HepG2 (cell line): ENCODE data around the gene RAC3. TPM values are rescaled to one million over a fixed set of nuclear protein-coding genes. Genes with fewer than 3 reads are reported as not detected.

Experiments
- CEBPB ChIP-seq: IDR thresholded peaks from 2 replicates; pipeline ENCODE4 v1.6.1; 2011; ENCODE audit warnings: low read depth, low read length, improper control_type of control experiment, borderline replicate concordance
- IRX3 ChIP-seq: sonication (generic); formaldehyde crosslinking; IDR thresholded peaks from 2 replicates; pipeline ENCODE4 v1.8.1; 2023; ENCODE audit warnings: mild to moderate bottlenecking, low read depth, missing genetic modification reagents, borderline replicate concordance
- NFATC3 ChIP-seq: sonication (generic); formaldehyde crosslinking; IDR thresholded peaks from 2 replicates; pipeline ENCODE4 v1.5.1; 2020; ENCODE audit warnings: mild to moderate bottlenecking, missing genetic modification reagents
- RXRB ChIP-seq: IDR thresholded peaks from 2 replicates; pipeline ENCODE4 v1.6.1; 2016; ENCODE audit warnings: borderline replicate concordance, missing genetic modification reagents, missing compliant biosample characterization
- SNAI1 ChIP-seq: sonication (generic); formaldehyde crosslinking; IDR thresholded peaks from 2 replicates; pipeline ENCODE4 v1.5.0; 2020; ENCODE audit warnings: mild to moderate bottlenecking, missing genetic modification reagents, borderline replicate concordance
- SP1 ChIP-seq, 2 experiments: fragments of 450-650 bp in 1 of 2; sonication (generic) in 1 of 2; formaldehyde crosslinking in 1 of 2; IDR thresholded peaks; 2 replicates each; pipeline versions ENCODE4 v1.4.0 to v1.6.1; 2016 to 2020; ENCODE audit warnings: missing genetic modification reagents in 1 of 2
- TAF1 ChIP-seq: sonication (generic); formaldehyde crosslinking; IDR thresholded peaks from 2 replicates; pipeline ENCODE4 v1.4.0; 2020; ENCODE audit warnings: missing genetic modification reagents
- TBP ChIP-seq: sonication (generic); formaldehyde crosslinking; IDR thresholded peaks from 2 replicates; pipeline ENCODE4 v1.5.0; 2020; ENCODE audit warnings: missing genetic modification reagents
- ZFP90 ChIP-seq: sonication (generic); formaldehyde crosslinking; IDR thresholded peaks from 2 replicates; pipeline ENCODE4 v1.8.0; 2022; ENCODE audit warnings: missing genetic modification reagents, mild to moderate bottlenecking, inconsistent platforms, borderline replicate concordance
- ZNF570 ChIP-seq: sonication (generic); formaldehyde crosslinking; IDR thresholded peaks from 2 replicates; pipeline ENCODE4 v1.4.0; 2020; ENCODE audit warnings: mild to moderate bottlenecking, missing genetic modification reagents, borderline replicate concordance
- ZNF614 ChIP-seq: IDR thresholded peaks from 2 replicates; pipeline ENCODE4 v1.6.1; 2018; ENCODE audit warnings: missing biosample characterization, missing genetic modification reagents, inconsistent platforms, borderline replicate concordance
- ZNF766 ChIP-seq: sonication (generic); formaldehyde crosslinking; IDR thresholded peaks from 2 replicates; pipeline ENCODE4 v1.5.0; 2020; ENCODE audit warnings: missing genetic modification reagents, borderline replicate concordance
- ZNF782 ChIP-seq: sonication (generic); formaldehyde crosslinking; IDR thresholded peaks from 2 replicates; pipeline ENCODE4 v1.4.0; 2020; ENCODE audit warnings: missing genetic modification reagents, mild to moderate bottlenecking, borderline replicate concordance
- ZNF790 ChIP-seq: sonication (generic); formaldehyde crosslinking; IDR thresholded peaks from 2 replicates; pipeline ENCODE4 v1.8.0; 2022; ENCODE audit warnings: missing genetic modification reagents, mild to moderate bottlenecking, borderline replicate concordance
- polyA plus RNA-seq, 8 experiments: library from polyadenylated mRNA; depleted of rRNA in 3 of 8; stranded (reverse) in 7 of 8; unstranded in 1 of 8; fragments of >200 nt; fragmentation: Illumina TruSeq in 4 of 8; extraction: Trizol in 4 of 8; gene quantifications; 2 replicates each; pipeline versions ENCODE4 v1.2.1 to v1.2.3, GENCODE V29; 2011 to 2016; ENCODE audit warnings: low read depth in 4 of 8, missing spikeins in 1 of 8, mixed read lengths in 1 of 8; ENCODE audit not compliant: insufficient read depth in 1 of 8
- total RNA-seq, 5 experiments: library from RNA; depleted of rRNA; stranded (reverse); fragments of >200 nt; fragmentation: Illumina TruSeq; extraction: Trizol; gene quantifications; 2 replicates each; pipeline ENCODE4 v1.2.3, GENCODE V29; 2016; ENCODE audit warnings: low read depth in 1 of 5
- TF ChIP-seq, protein P1 (sequence below): sonication (generic); formaldehyde crosslinking; IDR thresholded peaks from 2 replicates; pipeline ENCODE4 v1.8.0; 2022; ENCODE audit warnings: missing genetic modification reagents, mild to moderate bottlenecking, moderate library complexity, borderline replicate concordance
- TF ChIP-seq, protein P2 (sequence below): IDR thresholded peaks from 2 replicates; pipeline ENCODE4 v1.6.1; 2016; ENCODE audit warnings: missing biosample characterization, missing genetic modification reagents, low read depth
- TF ChIP-seq, protein P3 (sequence below): sonication (generic); formaldehyde crosslinking; conservative IDR thresholded peaks from 2 replicates; pipeline ENCODE4 v1.4.0; 2020; ENCODE audit warnings: missing genetic modification reagents
- TF ChIP-seq, protein P4 (sequence below): IDR thresholded peaks from 2 replicates; pipeline ENCODE4 v1.6.1; 2016; ENCODE audit warnings: missing compliant biosample characterization, missing genetic modification reagents, borderline replicate concordance
- TF ChIP-seq, protein P5 (sequence below): sonication (generic); formaldehyde crosslinking; IDR thresholded peaks from 2 replicates; pipeline ENCODE4 v1.4.0; 2020; ENCODE audit warnings: missing genetic modification reagents
- TF ChIP-seq, protein P6 (sequence below): sonication (generic); formaldehyde crosslinking; IDR thresholded peaks from 2 replicates; pipeline ENCODE4 v1.5.0; 2020; ENCODE audit warnings: mild to moderate bottlenecking, low read depth, missing genetic modification reagents, borderline replicate concordance

The RAC3 gene
- total and polyA plus RNA-seq, 2 of the 13 experiments (the other 11 are each of a cell fraction or from before 2014, with no cell fraction given), result 10.5 to 21.3 TPM

DNA sequence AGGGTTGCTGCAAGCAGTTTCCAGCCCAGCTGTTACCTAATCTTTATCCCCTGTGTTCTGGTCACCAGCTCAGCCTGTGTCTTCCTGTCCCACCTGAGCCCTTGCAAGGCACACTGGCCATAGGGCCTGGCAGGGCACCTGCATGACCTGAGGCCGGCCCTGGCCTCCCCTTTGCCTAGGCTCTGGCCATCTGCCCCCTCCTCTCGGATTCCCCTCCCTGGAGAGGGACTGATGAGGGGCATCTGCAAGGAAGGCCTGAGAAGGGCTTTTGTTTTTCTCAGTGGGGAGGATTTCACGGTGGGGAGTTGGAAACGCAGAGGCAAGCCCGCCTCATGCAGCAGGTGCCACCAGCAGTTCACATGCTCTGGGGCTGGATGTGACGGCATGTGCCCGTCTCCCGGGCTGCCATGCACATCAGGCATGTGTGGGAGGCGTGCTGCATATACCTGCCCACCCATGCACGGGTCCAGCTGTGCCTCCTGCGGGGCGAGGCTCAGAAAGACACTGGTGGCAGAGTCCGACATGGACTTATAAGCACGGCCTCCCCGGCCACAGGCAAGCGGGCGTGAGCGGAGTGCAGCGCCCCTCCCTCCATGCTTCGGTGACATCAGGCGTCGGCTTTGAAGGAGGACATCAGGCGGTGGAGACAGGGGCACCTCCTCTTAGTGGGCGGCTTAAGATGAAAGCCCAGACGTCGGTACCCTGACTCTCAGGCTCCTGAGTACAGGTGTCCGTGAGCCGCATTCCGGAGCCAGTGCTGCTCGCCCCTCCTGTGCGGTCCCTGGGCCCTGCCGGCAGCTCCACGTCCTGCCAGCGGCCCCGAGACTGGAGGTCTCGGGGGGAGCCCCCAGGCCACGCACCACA, 37.5 kb upstream of the RAC3 start (continued):
- TF ChIP-seq, protein P1, sequence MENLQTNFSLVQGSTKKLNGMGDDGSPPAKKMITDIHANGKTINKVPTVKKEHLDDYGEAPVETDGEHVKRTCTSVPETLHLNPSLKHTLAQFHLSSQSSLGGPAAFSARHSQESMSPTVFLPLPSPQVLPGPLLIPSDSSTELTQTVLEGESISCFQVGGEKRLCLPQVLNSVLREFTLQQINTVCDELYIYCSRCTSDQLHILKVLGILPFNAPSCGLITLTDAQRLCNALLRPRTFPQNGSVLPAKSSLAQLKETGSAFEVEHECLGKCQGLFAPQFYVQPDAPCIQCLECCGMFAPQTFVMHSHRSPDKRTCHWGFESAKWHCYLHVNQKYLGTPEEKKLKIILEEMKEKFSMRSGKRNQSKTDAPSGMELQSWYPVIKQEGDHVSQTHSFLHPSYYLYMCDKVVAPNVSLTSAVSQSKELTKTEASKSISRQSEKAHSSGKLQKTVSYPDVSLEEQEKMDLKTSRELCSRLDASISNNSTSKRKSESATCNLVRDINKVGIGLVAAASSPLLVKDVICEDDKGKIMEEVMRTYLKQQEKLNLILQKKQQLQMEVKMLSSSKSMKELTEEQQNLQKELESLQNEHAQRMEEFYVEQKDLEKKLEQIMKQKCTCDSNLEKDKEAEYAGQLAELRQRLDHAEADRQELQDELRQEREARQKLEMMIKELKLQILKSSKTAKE (CRISPR knock-in tag), result no peak; the same call in 1 of the 2 replicates
- no peak for TF ChIP-seq NFATC3 (CRISPR knock-in tag)
- TF ChIP-seq, protein P2, sequence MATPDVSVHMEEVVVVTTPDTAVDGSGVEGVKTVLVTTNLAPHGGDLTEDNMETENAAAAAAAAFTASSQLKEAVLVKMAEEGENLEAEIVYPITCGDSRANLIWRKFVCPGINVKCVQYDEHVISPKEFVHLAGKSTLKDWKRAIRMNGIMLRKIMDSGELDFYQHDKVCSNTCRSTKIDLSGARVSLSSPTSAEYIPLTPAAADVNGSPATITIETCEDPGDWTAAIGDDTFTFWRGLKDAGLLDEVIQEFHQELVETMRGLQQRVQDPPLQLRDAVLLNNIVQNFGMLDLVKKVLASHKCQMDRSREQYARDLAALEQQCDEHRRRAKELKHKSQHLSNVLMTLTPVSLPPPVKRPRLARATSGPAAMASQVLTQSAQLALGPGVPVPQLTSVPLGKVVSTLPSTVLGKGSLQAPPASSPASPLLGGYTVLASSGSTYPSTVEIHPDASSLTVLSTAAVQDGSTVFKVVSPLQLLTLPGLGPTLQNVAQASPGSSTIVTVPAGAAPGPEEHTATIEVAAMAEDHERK (CRISPR knock-in tag), result no peak; the same call in 1 of the 2 replicates
- peak; percentile 37 for TF ChIP-seq ZFP90
- TF ChIP-seq ZNF614 (CRISPR knock-in tag), result peak; percentile 21; the same call in 1 of the 2 replicates
- TF ChIP-seq TBP (CRISPR knock-in tag), result no peak
- no peak for TF ChIP-seq ZNF570
- no peak for TF ChIP-seq TAF1
- 0 out of 2 replicates have a peak, but pooled peaks have one; percentile 14 for TF ChIP-seq ZNF766 (CRISPR knock-in tag)
- TF ChIP-seq, protein P3, sequence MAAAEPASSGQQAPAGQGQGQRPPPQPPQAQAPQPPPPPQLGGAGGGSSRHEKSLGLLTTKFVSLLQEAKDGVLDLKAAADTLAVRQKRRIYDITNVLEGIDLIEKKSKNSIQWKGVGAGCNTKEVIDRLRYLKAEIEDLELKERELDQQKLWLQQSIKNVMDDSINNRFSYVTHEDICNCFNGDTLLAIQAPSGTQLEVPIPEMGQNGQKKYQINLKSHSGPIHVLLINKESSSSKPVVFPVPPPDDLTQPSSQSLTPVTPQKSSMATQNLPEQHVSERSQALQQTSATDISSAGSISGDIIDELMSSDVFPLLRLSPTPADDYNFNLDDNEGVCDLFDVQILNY (CRISPR knock-in tag), result no peak
- TF ChIP-seq, protein P4, sequence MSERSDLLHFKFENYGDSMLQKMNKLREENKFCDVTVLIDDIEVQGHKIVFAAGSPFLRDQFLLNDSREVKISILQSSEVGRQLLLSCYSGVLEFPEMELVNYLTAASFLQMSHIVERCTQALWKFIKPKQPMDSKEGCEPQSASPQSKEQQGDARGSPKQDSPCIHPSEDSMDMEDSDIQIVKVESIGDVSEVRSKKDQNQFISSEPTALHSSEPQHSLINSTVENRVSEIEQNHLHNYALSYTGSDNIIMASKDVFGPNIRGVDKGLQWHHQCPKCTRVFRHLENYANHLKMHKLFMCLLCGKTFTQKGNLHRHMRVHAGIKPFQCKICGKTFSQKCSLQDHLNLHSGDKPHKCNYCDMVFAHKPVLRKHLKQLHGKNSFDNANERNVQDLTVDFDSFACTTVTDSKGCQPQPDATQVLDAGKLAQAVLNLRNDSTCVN (CRISPR knock-in tag), result peak; percentile 41; the same call in 1 of the 2 replicates
- TF ChIP-seq RXRB (CRISPR knock-in tag), result 0 out of 2 replicates have a peak, but pooled peaks have one; percentile 6
- TF ChIP-seq IRX3 (CRISPR knock-in tag), result 0 out of 2 replicates have a peak, but pooled peaks have one; percentile 27
- TF ChIP-seq SNAI1 (CRISPR knock-in tag), result 0 out of 2 replicates have a peak, but pooled peaks have one; percentile 6
- peak; percentile 66; the same call in 1 of the 2 replicates for TF ChIP-seq ZNF782 (CRISPR knock-in tag)
- TF ChIP-seq, protein P5, sequence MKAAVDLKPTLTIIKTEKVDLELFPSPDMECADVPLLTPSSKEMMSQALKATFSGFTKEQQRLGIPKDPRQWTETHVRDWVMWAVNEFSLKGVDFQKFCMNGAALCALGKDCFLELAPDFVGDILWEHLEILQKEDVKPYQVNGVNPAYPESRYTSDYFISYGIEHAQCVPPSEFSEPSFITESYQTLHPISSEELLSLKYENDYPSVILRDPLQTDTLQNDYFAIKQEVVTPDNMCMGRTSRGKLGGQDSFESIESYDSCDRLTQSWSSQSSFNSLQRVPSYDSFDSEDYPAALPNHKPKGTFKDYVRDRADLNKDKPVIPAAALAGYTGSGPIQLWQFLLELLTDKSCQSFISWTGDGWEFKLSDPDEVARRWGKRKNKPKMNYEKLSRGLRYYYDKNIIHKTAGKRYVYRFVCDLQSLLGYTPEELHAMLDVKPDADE (CRISPR knock-in tag), result 0 out of 2 replicates have a peak, but pooled peaks have one; percentile 54
- no peak for TF ChIP-seq ZNF790 (CRISPR knock-in tag)
- no peak for TF ChIP-seq CEBPB
- TF ChIP-seq, protein P6, sequence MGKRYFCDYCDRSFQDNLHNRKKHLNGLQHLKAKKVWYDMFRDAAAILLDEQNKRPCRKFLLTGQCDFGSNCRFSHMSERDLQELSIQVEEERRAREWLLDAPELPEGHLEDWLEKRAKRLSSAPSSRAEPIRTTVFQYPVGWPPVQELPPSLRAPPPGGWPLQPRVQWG (CRISPR knock-in tag), result no peak
- TF ChIP-seq SP1 (IDR thresholded peaks at IDR 0.05), result no peak
- TF ChIP-seq SP1 (CRISPR knock-in tag; IDR thresholded peaks at IDR 0.05), result no peak
